Activated CD4-positive, alpha-beta T cell treated with anti-CD3 and anti-CD28 coated beads for 36 hours (primary cell): ENCODE data around the gene RTL1. TPM values are rescaled to one million over a fixed set of nuclear protein-coding genes. Genes with fewer than 3 reads are reported as not detected.

Experiments used
- ATAC-seq: fragments of 200-7000 bp; cut with Tn5 transposase; one replicate; pipeline ENCODE4 v1.10.0; 2021; ENCODE audit warnings: mild to moderate bottlenecking, moderate library complexity
- CTCF ChIA-PET: fragments of 350-600 bp; sonication (Branson Sonifier 250); formaldehyde crosslinking; loops from one replicate; lab custom pipeline; 2021; ENCODE audit warnings: antibody characterized with exemption; lab: Charles Lee
- POLR2A ChIA-PET: fragments of 350-600 bp; sonication (Branson Sonifier 250); formaldehyde crosslinking; loops from one replicate; lab custom pipeline; 2021; ENCODE audit warnings: antibody characterized with exemption, inconsistent platforms; lab: Charles Lee
- DNase-seq: peaks from one replicate; pipeline ENCODE4 v3.0.0-alpha.2; 2020
- H3K27ac Mint-ChIP-seq: one replicate; pipeline ENCODE4 v1.8.0; 2021; ENCODE audit warnings: mixed read lengths
- H3K27me3 Mint-ChIP-seq: one replicate; pipeline ENCODE4 v1.8.0; 2021; ENCODE audit warnings: mixed read lengths
- H3K36me3 Mint-ChIP-seq: one replicate; pipeline ENCODE4 v1.8.0; 2021; ENCODE audit warnings: low read depth, mixed read lengths
- H3K4me1 Mint-ChIP-seq: one replicate; pipeline ENCODE4 v1.8.0; 2021; ENCODE audit warnings: mixed read lengths
- H3K4me3 Mint-ChIP-seq: one replicate; pipeline ENCODE4 v1.8.0; 2021; ENCODE audit warnings: mild to moderate bottlenecking, moderate library complexity, mixed read lengths
- H3K9me3 Mint-ChIP-seq: one replicate; pipeline ENCODE4 v1.8.0; 2021; ENCODE audit warnings: low read depth, mixed read lengths
- intact Hi-C, 2 experiments: fragments of 100-400 bp; cut with DNase I in 1 of 2; cut with micrococcal nuclease in 1 of 2; formaldehyde crosslinking; loops; one replicate each; pipeline versions ENCODE4 v1.14.2 to v1.15.1; 2022 to 2024; cut with DNase I, micrococcal nuclease
- total RNA-seq, 2 experiments: library from RNA; stranded (reverse); gene quantifications; one replicate each; pipeline ENCODE4 v1.2.3, GENCODE V29; 2021

The RTL1 gene
- total RNA-seq, 2 experiments from 2014 or later: not detected

- ChIA-PET CTCF (no interaction called here), POLR2A (no interaction called here)
- no peaks in the 10 kb centered on the region for H3K9me3 Mint-ChIP-seq
- ATAC-seq: no peak
- no peak overlapping the region for H3K27ac Mint-ChIP-seq
- H3K4me3 Mint-ChIP-seq: no peak overlapping the region
- no peaks in the 10 kb centered on the region for H3K36me3 Mint-ChIP-seq
- DNase-seq: no peak
- H3K4me1 Mint-ChIP-seq: no peaks in the 10 kb centered on the region
- intact Hi-C loops: no loop called here
- peaks cover 4% of the 10 kb centered on the region for H3K27me3 Mint-ChIP-seq
Measured at GRCh38 chr14:100879194-100879593, 24.3 kb downstream of the RTL1 start.

- ChIA-PET POLR2A (no interaction called here), CTCF (no interaction called here)
- peaks cover 5% of the 10 kb centered on the region for H3K27me3 Mint-ChIP-seq
- no peaks in the 10 kb centered on the region for H3K36me3 Mint-ChIP-seq
- H3K27ac Mint-ChIP-seq: no peak overlapping the region
- intact Hi-C loops: no loop called here
- H3K4me3 Mint-ChIP-seq: no peak overlapping the region
- H3K9me3 Mint-ChIP-seq: no peaks in the 10 kb centered on the region
- no peak for DNase-seq
- no peak for ATAC-seq
- no peaks in the 10 kb centered on the region for H3K4me1 Mint-ChIP-seq
Measured at GRCh38 chr14:100878271-100879146, 25.0 kb downstream of the RTL1 start.

- no peaks in the 10 kb centered on the region for H3K9me3 Mint-ChIP-seq
- no peaks in the 10 kb centered on the region for H3K36me3 Mint-ChIP-seq
- peaks cover 11% of the 10 kb centered on the region for H3K4me1 Mint-ChIP-seq
- ATAC-seq (no peak), DNase-seq (no peak)
- ChIA-PET POLR2A (no interaction called here), CTCF (no interaction called here)
- intact Hi-C loops: no loop called here
- H3K27ac Mint-ChIP-seq: no peak overlapping the region
- peaks cover 5% of the 10 kb centered on the region for H3K27me3 Mint-ChIP-seq
- no peak overlapping the region for H3K4me3 Mint-ChIP-seq
Measured at GRCh38 chr14:100875861-100876590, 27.5 kb downstream of the RTL1 start.

DNA sequence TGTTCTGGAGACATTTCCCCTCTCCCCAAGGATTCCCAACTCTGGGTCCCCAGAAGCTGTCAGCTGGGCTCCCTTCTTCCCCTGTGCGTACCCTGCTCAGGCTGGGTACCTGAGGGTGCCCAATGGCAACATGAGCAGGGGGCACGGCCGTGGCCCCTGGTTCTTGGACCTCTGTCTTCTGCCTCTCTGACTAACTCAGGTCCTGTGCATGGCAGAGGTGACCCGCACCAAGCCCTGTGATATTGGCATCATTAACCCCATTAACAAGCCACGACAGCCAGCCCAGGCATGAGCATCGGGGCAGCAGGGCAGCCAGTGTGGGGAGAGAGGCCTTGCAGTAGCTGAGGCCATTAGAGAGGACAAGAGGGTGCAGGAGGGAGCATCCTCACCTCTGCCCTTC lies 28.4 kb downstream of the RTL1 start:
- Mint-ChIP-seq H3K36me3 (no peaks in the 10 kb centered on the region), H3K4me3 (no peak overlapping the region), H3K27me3 (peaks cover 3% of the 10 kb centered on the region), H3K4me1 (peaks cover 11% of the 10 kb centered on the region), H3K9me3 (no peaks in the 10 kb centered on the region), H3K27ac (no peak overlapping the region)
- POLR2A ChIA-PET: no interaction called here
- DNase-seq (no peak), ATAC-seq (no peak)
- CTCF ChIA-PET: no interaction called here
- intact Hi-C loops: no loop called here

GRCh38 chr14:100874411-100875091 lies 29.0 kb downstream of the RTL1 start:
- ChIA-PET POLR2A (no interaction called here), CTCF (no interaction called here)
- no peak overlapping the region for H3K27ac Mint-ChIP-seq
- ATAC-seq (no peak), DNase-seq (no peak)
- no peak overlapping the region for H3K4me3 Mint-ChIP-seq
- peaks cover 3% of the 10 kb centered on the region for H3K27me3 Mint-ChIP-seq
- H3K4me1 Mint-ChIP-seq: peaks cover 11% of the 10 kb centered on the region
- H3K36me3 Mint-ChIP-seq: no peaks in the 10 kb centered on the region
- intact Hi-C loops: no loop called here
- no peaks in the 10 kb centered on the region for H3K9me3 Mint-ChIP-seq

GRCh38 chr14:100874051-100874410 lies 29.5 kb downstream of the RTL1 start:
- no peak for DNase-seq
- Mint-ChIP-seq H3K27ac (no peak overlapping the region), H3K27me3 (peaks cover 3% of the 10 kb centered on the region), H3K4me3 (no peak overlapping the region), H3K36me3 (no peaks in the 10 kb centered on the region), H3K9me3 (no peaks in the 10 kb centered on the region), H3K4me1 (peaks cover 11% of the 10 kb centered on the region)
- CTCF ChIA-PET: no interaction called here
- POLR2A ChIA-PET: no interaction called here
- intact Hi-C loops: no loop called here
- no peak for ATAC-seq

GRCh38 chr14:100873096-100873482 lies 30.4 kb downstream of the RTL1 start:
- H3K4me3 Mint-ChIP-seq: no peak overlapping the region
- no peaks in the 10 kb centered on the region for H3K36me3 Mint-ChIP-seq
- no peak for ATAC-seq
- CTCF ChIA-PET: no interaction called here
- H3K9me3 Mint-ChIP-seq: no peaks in the 10 kb centered on the region
- no peak for DNase-seq
- POLR2A ChIA-PET: no interaction called here
- no peak overlapping the region for H3K27ac Mint-ChIP-seq
- peaks cover 11% of the 10 kb centered on the region for H3K4me1 Mint-ChIP-seq
- H3K27me3 Mint-ChIP-seq: peaks cover 5% of the 10 kb centered on the region
- intact Hi-C loops: no loop called here

DNA sequence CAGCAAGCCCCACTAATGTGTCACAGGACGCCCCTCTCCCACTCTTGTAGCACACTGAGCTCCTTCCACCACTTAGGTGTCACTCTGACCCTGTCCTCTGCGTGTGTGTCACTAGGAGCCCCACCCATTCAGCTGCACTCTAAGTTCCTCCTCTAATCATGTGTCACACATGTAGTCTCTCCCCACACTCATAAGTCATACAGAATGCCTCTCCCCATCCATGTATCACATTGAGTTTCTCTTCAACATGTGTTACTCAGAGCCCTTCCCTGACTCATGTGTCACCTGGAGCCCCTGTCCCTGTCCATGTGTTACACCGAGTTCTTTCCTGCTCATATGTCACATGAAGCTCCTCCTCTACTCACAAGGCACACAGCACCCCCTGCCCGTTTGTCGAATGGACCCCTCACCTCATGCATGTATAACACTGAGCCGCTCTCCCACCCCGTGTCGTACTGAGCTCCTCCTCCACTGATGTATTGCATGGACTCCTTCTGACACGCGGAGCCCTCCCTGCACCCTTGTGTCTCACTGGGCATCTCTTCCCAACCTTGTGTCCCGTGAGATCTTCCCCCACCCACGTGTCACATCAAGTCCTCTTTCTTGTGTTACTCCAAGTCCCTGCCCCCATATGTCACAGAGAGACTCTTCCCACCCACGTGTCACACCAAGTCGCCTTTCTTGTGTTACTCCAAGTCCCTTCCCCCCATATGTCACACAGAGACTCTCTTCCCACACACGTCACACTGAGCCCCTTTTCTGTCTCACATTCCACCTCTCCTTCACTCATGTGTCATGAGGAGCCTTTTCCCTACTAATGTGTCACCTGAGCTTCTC lies 31.0 kb downstream of the RTL1 start:
- Mint-ChIP-seq H3K27ac (no peak overlapping the region), H3K9me3 (no peaks in the 10 kb centered on the region), H3K27me3 (peaks cover 5% of the 10 kb centered on the region), H3K36me3 (no peaks in the 10 kb centered on the region), H3K4me1 (peaks cover 11% of the 10 kb centered on the region), H3K4me3 (no peak overlapping the region)
- ATAC-seq: peak; percentile 72
- DNase-seq: peak; percentile 25
- intact Hi-C loops: no loop called here
- ChIA-PET POLR2A (interaction anchor here (0.7 kb wide), 1 partner anchor 8 kb away, joined by 3 read pairs; no protein-coding TSS in a partner anchor), CTCF (no interaction called here)

DNA sequence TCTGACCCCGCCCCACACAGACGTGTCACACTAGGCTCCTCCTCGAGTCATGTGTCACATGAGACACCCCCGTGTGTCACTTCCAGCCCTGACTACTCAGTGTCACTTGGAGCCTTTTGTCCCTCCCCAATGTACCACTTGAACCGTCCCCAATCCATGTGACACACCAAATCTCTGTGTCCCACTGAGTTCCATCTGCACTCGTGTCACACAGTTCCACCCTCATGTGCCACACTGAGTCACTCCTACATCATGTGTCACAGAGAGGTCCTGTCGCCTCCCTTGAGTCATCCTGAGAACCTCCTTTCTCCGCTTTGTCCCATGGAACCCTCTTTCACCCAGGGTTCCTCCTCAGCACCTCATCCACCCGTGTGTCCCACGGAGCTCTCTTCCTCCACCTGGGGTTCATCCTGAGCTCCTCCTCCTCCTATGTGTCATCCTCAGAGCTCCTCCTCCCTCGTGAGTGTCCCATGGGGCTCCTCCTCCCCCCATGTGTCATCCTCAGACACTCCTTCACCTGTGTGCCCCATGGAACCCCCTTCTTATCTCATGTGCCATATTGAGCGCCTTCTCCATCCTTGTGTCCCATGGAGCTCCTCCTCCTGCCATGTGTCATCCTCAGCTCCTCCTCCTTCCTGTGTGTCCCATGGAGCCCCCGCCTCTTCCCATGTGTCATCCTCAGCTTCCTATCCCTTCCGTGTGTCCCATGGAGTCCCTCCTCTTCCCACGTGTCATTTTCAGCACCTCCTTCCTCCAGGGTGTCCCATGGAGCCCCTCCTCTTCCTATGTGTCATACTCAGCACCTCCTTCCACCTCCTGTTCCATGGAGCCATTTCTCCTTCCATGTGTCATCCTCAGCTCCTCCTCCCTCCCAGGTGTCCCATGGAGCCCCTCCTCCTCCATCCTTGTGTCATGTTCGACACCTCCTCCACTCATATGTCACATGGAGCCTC lies 32.0 kb downstream of the RTL1 start:
- CTCF ChIA-PET: no interaction called here
- H3K9me3 Mint-ChIP-seq: no peaks in the 10 kb centered on the region
- intact Hi-C loops: no loop called here
- POLR2A ChIA-PET: interaction anchor here (0.7 kb wide), 1 partner anchor 9 kb away, joined by 3 read pairs; no protein-coding TSS in a partner anchor
- ATAC-seq (peak; percentile 74), DNase-seq (peak; percentile 34)
- no peak overlapping the region for H3K27ac Mint-ChIP-seq
- peaks cover 3% of the 10 kb centered on the region for H3K27me3 Mint-ChIP-seq
- H3K4me3 Mint-ChIP-seq: no peak overlapping the region
- H3K36me3 Mint-ChIP-seq: no peaks in the 10 kb centered on the region
- H3K4me1 Mint-ChIP-seq: peaks cover 11% of the 10 kb centered on the region

- ChIA-PET CTCF (no interaction called here), POLR2A (no interaction called here)
- Mint-ChIP-seq H3K9me3 (no peaks in the 10 kb centered on the region), H3K4me3 (no peak overlapping the region), H3K4me1 (peaks cover 11% of the 10 kb centered on the region), H3K27ac (no peak overlapping the region), H3K27me3 (peaks cover 3% of the 10 kb centered on the region), H3K36me3 (no peaks in the 10 kb centered on the region)
- intact Hi-C loops: no loop called here
- no peak for ATAC-seq
- DNase-seq: no peak
Measured at GRCh38 chr14:100868621-100869370, 34.7 kb downstream of the RTL1 start.
